ENCODE results near the gene CRYBB1.

DNA sequence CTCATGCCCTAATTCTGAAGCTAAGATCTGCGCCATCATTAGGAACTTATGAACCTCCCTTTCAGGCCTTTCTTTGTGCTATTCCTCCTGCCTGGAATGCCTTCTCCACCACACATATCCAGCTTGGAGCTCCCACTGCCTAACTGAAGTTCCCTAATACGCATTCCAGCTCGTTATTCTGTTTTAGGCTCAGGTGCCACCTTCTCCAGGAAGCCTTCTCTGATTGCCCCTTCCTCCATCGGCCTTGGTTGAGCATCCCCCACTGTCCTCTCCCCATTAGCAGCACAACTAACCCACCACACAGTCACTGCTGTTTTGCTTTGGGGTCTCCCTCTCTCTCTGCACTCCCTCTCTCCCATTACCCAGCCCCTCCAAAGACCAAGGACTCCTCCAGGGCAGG, 5.2 kb downstream of the CRYBB1 start:
- TF ChIP-seq, protein P1, sequence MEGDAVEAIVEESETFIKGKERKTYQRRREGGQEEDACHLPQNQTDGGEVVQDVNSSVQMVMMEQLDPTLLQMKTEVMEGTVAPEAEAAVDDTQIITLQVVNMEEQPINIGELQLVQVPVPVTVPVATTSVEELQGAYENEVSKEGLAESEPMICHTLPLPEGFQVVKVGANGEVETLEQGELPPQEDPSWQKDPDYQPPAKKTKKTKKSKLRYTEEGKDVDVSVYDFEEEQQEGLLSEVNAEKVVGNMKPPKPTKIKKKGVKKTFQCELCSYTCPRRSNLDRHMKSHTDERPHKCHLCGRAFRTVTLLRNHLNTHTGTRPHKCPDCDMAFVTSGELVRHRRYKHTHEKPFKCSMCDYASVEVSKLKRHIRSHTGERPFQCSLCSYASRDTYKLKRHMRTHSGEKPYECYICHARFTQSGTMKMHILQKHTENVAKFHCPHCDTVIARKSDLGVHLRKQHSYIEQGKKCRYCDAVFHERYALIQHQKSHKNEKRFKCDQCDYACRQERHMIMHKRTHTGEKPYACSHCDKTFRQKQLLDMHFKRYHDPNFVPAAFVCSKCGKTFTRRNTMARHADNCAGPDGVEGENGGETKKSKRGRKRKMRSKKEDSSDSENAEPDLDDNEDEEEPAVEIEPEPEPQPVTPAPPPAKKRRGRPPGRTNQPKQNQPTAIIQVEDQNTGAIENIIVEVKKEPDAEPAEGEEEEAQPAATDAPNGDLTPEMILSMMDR (IDR thresholded peaks at IDR 0.05), result no peak
- no peak for TF ChIP-seq EZH2 (IDR thresholded peaks at IDR 0.05; ENCODE audit: borderline replicate concordance, insufficient read depth, low read depth, low read length, poor library complexity, severe bottlenecking)
